ENCODE data around the gene GNG12. TPM values are rescaled to one million over a fixed set of nuclear protein-coding genes. Genes with fewer than 3 reads are reported as not detected.

Gene GNG12
- total RNA-seq, 4 donors from 2014 or later = 17.9 to 24.5 (median 22.1) TPM

GRCh38 chr1:67874501-67875111 is 41.3 kb upstream of the GNG12 start:
- DNase-seq (no peak), ATAC-seq (no peak)
- in situ Hi-C loops (cut with MboI; ENCODE audit: low sequenced_read_pairs in 4 of 4) = loop anchor here in 1 of 4 donors (25.0 kb wide), 1 partner anchor 463 kb away; no protein-coding TSS in a partner anchor

DNA sequence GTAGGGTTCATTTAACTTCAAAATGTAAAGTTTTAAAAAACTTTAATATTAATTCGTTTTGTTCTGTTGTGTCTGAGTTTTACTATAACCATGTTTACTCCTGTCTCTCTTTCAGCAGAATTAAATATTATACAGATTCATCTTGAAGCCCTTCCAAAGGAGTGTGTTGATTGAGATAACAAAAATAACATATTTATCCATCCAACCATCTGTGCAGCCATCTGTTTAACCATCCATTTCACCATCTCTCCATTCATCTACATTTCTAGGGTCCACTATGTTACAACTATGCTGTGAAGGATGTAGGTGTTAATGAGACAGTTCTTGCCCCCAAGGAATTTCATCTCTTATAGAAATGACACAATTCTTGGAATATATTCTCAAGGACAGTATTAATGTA is 36.0 kb upstream of the GNG12 start:
- Histone ChIP-seq H3K4me3 (no peak overlapping the region), H3K36me3 (no peaks in the 10 kb centered on the region), H3K27ac (no peak overlapping the region), H3K4me1 (no peaks in the 10 kb centered on the region), H3K9me3 (no peaks in the 10 kb centered on the region), H3K27me3 (no peaks in the 10 kb centered on the region)
- intact Hi-C loops (cut with DNase I; ENCODE audit: low total_unique reads) = no loop called here
- TF ChIP-seq, protein P1, sequence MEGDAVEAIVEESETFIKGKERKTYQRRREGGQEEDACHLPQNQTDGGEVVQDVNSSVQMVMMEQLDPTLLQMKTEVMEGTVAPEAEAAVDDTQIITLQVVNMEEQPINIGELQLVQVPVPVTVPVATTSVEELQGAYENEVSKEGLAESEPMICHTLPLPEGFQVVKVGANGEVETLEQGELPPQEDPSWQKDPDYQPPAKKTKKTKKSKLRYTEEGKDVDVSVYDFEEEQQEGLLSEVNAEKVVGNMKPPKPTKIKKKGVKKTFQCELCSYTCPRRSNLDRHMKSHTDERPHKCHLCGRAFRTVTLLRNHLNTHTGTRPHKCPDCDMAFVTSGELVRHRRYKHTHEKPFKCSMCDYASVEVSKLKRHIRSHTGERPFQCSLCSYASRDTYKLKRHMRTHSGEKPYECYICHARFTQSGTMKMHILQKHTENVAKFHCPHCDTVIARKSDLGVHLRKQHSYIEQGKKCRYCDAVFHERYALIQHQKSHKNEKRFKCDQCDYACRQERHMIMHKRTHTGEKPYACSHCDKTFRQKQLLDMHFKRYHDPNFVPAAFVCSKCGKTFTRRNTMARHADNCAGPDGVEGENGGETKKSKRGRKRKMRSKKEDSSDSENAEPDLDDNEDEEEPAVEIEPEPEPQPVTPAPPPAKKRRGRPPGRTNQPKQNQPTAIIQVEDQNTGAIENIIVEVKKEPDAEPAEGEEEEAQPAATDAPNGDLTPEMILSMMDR (IDR thresholded peaks at IDR 0.05 in 4 of 5, conservative IDR thresholded peaks at IDR 0.05 in 1 of 5) = no peak
- TF ChIP-seq POLR2A (IDR thresholded peaks at IDR 0.05) = no peak
- DNase-seq (no peak), ATAC-seq (no peak)
- in situ Hi-C loops (cut with MboI; ENCODE audit: low sequenced_read_pairs in 4 of 4) = loop anchor here in 2 of 4 donors (10.0 to 25.0 kb wide), 2 partner anchors 56 to 468 kb away; no protein-coding TSS in a partner anchor

More at GRCh38 chr1:67874501-67875111, 41.3 kb upstream of the GNG12 start:
- no peaks in the 10 kb centered on the region for H3K27me3 ChIP-seq
- no peak for TF ChIP-seq POLR2A (IDR thresholded peaks at IDR 0.05)
- TF ChIP-seq, protein P1 (IDR thresholded peaks at IDR 0.05 in 4 of 5, conservative IDR thresholded peaks at IDR 0.05 in 1 of 5) = no peak
- H3K36me3 ChIP-seq = peaks cover 0 to 3% of the 10 kb centered on the region in 2 donors
- no peaks in the 10 kb centered on the region for H3K9me3 ChIP-seq
- H3K4me1 ChIP-seq = no peaks in the 10 kb centered on the region
- no peak overlapping the region for H3K4me3 ChIP-seq
- intact Hi-C loops (cut with DNase I; ENCODE audit: low total_unique reads) = no loop called here
- H3K27ac ChIP-seq = no peak overlapping the region

GRCh38 chr1:67863637-67864036 is 30.4 kb upstream of the GNG12 start:
- ATAC-seq = no peak
- in situ Hi-C loops (cut with MboI; ENCODE audit: low sequenced_read_pairs in 4 of 4) = loop anchor here in 2 of 4 donors (10.0 to 25.0 kb wide), 2 partner anchors 61 to 474 kb away; no protein-coding TSS in a partner anchor

GRCh38 chr1:67862685-67863084 is 29.4 kb upstream of the GNG12 start:
- Histone ChIP-seq H3K9me3 (no peaks in the 10 kb centered on the region), H3K4me1 (no peaks in the 10 kb centered on the region), H3K27me3 (no peaks in the 10 kb centered on the region), H3K36me3 (no peaks in the 10 kb centered on the region), H3K27ac (no peak overlapping the region), H3K4me3 (no peak overlapping the region)
- no peak for ATAC-seq
- in situ Hi-C loops (cut with MboI; ENCODE audit: low sequenced_read_pairs in 4 of 4) = loop anchor here in 2 of 4 donors (10.0 to 25.0 kb wide), 2 partner anchors 62 to 475 kb away; no protein-coding TSS in a partner anchor
- intact Hi-C loops (cut with DNase I; ENCODE audit: low total_unique reads) = no loop called here
- no peak for TF ChIP-seq POLR2A (IDR thresholded peaks at IDR 0.05)
- TF ChIP-seq, protein P1 (IDR thresholded peaks at IDR 0.05 in 4 of 5, conservative IDR thresholded peaks at IDR 0.05 in 1 of 5) = no peak
- no peak for DNase-seq

More at GRCh38 chr1:67863637-67864036, 30.4 kb upstream of the GNG12 start:
- Histone ChIP-seq H3K27ac (no peak overlapping the region), H3K27me3 (no peaks in the 10 kb centered on the region), H3K4me3 (no peak overlapping the region), H3K9me3 (no peaks in the 10 kb centered on the region), H3K4me1 (no peaks in the 10 kb centered on the region), H3K36me3 (no peaks in the 10 kb centered on the region)
- TF ChIP-seq POLR2A (IDR thresholded peaks at IDR 0.05) = no peak
- TF ChIP-seq, protein P1 (IDR thresholded peaks at IDR 0.05 in 4 of 5, conservative IDR thresholded peaks at IDR 0.05 in 1 of 5) = no peak
- DNase-seq = no peak
- intact Hi-C loops (cut with DNase I; ENCODE audit: low total_unique reads) = no loop called here
